Activated CD4-positive, alpha-beta T cell treated with anti-CD3 and anti-CD28 coated beads for 4 hours (primary cell): ENCODE measurements around the gene ABCC1.
A peak's percentile ranks its signal among the peaks of the same experiment; 100 is the strongest.

ENCODE experiments used
- DNase-seq, 2 donors: peaks; one replicate each; pipeline ENCODE4 v3.0.0-alpha.2; 2020

ABCC1 gene

DNA sequence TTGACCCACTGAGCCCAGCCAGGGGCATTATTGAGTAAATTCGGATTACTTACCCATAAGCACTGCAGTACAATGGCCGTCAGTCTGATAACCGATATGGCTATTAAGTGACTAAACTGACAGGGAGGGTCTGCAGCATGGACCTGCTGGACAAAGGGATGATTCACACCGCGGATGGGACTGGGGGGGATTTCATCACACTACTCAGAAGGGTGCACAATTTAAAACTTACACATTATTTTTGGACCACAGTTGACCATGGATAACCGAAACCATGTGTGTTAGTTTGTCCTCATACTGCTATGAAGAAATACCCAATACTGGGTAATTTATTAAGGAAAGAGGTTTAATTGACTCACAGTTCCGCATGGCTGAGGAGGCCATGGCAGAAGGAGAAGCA, 167.4 kb downstream of the ABCC1 start:
- DNase-seq, result no peak

- DNase-seq, result no peak
These were observed 168.9 kb downstream of the ABCC1 start for GRCh38 chr16:16118337-16118736.

DNA sequence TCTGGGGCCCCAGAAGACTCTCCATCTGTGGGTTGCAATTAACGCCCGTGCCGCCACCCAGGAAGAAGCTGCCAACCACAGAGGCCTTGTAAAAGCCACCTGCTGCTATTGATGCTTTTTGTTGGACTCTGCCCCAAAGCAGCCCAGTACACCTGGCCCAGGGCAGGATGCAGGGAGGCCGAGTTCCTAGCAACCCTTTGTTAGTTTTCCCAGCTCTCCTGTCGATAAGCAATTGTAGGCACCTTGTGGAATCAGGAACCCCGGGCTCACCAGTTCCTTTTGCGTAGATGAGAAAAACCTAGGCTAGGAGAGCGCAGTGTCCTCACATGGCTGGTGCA, 170.6 kb downstream of the ABCC1 start:
- no peak for DNase-seq

- no peak for DNase-seq
These were observed 171.2 kb downstream of the ABCC1 start for GRCh38 chr16:16120382-16121184.

GRCh38 chr16:16121185-16121727, 171.8 kb downstream of the ABCC1 start:
- no peak for DNase-seq

DNA sequence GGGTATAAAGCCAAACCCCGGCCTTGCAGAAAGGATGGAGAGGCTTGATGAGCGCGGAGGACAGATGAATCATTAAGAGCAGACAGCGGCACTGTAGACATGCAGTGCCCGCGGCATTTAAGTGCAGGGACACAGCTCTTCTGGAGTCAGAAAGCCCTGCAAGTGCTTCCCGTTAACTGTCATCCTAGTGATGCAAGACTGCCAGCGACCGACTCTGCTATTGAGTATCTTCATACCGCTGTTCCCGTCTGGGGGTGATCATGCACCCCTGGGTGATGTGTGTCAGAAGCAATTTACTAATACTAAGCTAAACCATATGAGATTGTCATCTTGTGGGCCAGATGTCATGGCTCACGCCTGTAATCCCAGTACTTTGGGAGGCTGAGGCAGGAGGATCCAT, 172.8 kb downstream of the ABCC1 start:
- no peak for DNase-seq

- DNase-seq, result no peak
These were observed 175.0 kb downstream of the ABCC1 start for GRCh38 chr16:16124438-16124837.

DNA sequence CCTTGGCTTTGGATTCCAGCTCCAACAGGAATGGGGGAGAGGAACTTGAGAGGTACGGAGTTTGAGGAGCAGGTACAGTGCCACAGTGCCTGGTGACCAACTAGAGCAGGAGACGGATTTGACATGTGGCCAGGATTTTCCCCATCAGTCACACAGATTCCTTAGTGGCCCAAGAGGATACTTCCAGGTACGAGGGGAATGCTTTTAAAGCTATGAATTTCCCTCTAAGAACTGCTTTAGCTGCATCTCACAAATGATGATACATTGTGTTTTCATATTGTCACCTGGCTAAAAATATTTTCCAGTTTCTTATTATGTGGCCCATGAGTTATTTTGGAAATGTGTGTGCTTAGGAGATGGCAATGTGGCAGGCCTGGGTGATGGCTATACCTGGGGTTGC, 175.6 kb downstream of the ABCC1 start:
- DNase-seq, result no peak

- no peak for DNase-seq
These were observed 177.5 kb downstream of the ABCC1 start for GRCh38 chr16:16126896-16127295.

DNA sequence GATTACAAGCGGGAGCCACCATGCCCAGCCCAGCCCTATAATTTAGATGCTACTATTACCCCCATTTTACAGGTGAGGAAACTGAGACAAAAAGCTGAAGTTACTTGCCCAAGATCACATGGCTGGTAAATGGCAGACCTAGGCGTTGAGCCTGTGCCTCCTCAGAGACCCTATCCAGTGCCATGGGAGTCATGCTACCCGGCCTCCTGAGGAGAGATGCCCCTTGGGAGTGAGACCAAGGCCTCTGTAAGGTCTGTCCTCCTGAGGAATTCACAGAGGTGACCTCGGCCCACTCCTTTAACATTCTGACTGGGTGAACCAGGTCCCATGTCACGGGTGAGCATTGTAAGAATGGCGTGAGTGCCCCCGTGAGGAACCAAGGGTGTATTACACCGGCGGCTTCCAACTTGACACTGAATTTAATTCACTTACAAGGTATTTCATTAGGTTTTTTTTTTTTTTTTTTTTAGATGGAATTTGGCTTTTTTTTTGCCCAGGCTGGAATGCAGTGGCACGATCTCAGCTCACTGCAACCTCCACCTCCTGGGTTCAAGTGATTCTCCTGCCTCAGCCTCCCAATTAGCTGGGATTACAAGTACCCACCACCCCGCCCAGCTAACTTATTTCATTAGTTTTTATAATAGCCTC, 178.2 kb downstream of the ABCC1 start:
- peak; percentile 56 to 69 for DNase-seq

GRCh38 chr16:16131204-16131603, 181.8 kb downstream of the ABCC1 start:
- no peak for DNase-seq

DNA sequence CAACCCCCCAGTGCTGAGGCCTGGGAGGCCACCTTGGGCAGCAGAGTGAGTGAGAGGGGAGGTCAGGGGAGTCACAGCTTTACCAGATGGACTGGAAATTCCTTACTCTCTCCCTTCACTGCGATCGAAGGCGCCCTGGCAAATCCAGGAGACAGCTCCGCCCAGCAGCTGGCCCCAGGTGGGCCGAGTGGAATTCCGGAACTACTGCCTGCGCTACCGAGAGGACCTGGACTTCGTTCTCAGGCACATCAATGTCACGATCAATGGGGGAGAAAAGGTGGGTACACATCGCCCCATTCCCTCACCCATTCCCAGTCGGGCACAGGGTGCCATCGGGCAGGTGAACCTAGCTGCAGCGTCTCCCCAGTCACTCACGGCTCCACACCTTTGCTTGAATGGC, 182.2 kb downstream of the ABCC1 start:
- DNase-seq, result no peak

DNA sequence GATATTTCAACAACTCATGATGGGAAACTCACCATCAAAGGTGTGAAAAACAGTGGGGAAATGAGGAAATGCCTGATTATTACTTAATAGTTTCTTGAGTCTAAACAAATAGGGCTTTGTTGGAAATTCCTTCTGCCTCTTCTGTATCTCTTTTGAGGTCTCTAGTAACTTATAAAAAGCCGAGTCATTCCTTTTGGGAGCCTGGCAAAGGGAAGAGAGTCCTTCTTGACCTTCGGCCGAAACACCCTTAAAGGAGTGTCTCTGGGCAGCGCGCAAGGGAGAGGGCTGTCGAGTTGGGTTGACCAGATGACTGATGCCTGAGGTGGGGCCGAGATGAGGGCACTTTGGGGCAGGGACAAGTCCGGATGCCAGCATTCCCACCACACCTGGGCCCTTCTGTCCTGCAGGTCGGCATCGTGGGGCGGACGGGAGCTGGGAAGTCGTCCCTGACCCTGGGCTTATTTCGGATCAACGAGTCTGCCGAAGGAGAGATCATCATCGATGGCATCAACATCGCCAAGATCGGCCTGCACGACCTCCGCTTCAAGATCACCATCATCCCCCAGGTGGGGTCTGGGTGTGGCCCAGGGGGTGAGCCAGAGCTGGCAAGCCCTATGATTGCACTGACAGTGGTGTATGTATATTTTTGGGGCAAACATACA, 184.7 kb downstream of the ABCC1 start:
- DNase-seq, result no peak

DNA sequence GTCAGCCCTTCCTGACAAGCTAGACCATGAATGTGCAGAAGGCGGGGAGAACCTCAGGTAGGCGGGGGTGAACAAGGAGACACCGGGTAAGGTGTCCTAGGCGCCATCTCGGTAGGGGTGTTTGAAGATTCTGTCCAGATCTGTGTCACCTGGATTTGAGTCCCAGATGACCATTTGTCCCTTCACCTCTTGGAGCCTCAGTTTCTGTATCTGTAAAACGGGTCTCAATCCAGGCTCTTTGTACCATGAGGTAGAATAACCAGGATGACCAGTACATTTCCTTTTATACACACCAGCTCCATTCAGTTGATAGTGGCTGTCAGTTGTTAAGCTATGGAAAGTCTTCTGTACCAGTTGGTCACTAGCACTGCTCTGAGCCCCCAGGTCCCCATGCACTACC, 187.2 kb downstream of the ABCC1 start:
- no peak for DNase-seq

GRCh38 chr16:16137110-16137509, 187.7 kb downstream of the ABCC1 start:
- no peak for DNase-seq

DNA sequence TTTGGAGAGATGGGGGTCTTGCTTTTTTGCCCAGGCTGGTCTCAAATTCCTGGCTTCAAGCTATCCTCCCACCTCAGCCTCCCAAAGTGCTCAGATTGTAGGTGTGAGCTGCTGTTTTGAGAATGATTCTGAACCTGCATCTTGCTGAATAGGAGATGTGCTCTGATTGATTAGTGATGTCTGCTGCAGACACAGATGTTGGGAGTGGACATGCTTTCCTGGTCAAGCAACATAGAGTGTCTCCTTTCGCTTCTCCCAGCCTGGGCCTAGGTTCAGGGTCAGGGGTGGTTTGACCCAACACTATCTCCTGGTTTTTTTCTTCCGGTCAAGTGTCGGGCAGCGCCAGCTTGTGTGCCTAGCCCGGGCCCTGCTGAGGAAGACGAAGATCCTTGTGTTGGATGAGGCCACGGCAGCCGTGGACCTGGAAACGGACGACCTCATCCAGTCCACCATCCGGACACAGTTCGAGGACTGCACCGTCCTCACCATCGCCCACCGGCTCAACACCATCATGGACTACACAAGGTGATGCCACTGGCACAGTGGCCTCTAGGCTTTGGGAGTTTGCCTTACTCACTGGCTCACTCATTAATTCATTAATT, 188.7 kb downstream of the ABCC1 start:
- no peak for DNase-seq

- DNase-seq, result no peak
These were observed 189.6 kb downstream of the ABCC1 start for GRCh38 chr16:16139061-16139460.

- DNase-seq, result no peak
These were observed 190.4 kb downstream of the ABCC1 start for GRCh38 chr16:16139806-16140205.

GRCh38 chr16:16140537-16140936, 191.1 kb downstream of the ABCC1 start:
- DNase-seq, result no peak

DNA sequence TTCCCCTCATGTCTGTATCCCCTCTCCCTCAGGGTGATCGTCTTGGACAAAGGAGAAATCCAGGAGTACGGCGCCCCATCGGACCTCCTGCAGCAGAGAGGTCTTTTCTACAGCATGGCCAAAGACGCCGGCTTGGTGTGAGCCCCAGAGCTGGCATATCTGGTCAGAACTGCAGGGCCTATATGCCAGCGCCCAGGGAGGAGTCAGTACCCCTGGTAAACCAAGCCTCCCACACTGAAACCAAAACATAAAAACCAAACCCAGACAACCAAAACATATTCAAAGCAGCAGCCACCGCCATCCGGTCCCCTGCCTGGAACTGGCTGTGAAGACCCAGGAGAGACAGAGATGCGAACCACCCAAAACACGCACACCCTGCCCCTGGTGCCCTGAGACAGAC, 191.7 kb downstream of the ABCC1 start:
- DNase-seq, result no peak

- DNase-seq, result no peak
These were observed 192.5 kb downstream of the ABCC1 start for GRCh38 chr16:16141784-16142396.

DNA sequence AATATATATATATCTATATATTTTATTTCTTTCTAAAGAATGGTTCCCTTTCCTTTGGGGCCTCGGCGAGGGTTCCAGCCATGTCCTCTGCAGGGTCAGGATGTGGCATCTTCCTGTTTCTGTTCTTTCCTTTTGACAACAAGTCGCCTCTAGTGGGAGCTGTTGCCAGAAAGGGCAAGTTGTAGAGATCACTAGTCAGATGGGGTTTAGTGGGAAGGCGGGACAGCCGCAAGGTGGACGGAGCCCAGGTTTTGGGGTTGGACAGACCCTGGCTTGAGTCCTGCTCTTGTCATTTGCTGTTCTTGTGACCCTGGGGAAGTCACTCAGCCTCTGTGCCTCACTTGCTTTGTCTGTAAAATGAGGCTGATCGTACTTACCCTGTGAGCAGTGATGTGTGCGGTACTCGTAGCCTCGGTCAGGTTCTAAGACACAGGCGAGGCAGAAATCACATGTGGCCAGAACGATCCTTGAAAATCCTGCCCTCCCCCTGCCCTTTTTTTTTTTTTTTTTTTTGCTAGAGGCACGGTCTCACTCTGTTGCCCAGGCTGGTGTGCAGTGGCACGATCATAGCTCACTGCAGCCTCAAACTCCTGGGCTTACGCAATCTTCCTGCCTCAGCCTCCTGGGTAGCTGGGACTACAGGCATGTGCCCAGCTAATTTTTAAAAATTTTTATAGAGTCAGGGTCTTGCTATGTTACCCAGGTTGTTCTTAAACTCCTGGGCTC, 193.8 kb downstream of the ABCC1 start:
- no peak for DNase-seq
